B cell (primary cell): ENCODE data around the gene CEACAM16. TPM values are rescaled to one million over a fixed set of nuclear protein-coding genes. Genes with fewer than 3 reads are reported as not detected.

Experiments
- ATAC-seq: fragments of 200-7000 bp; cut with Tn5 transposase; one replicate; pipeline ENCODE4 v1.10.0; 2021; ENCODE audit warnings: low read depth, mild to moderate bottlenecking, moderate number of reproducible peaks, moderate library complexity
- CTCF ChIA-PET: fragments of 350-600 bp; sonication (Branson Sonifier 250); formaldehyde crosslinking; loops from one replicate; lab custom pipeline; 2021; ENCODE audit warnings: antibody characterized with exemption, inconsistent platforms; lab: Charles Lee
- POLR2A ChIA-PET: fragments of 350-600 bp; sonication (Branson Sonifier 250); formaldehyde crosslinking; loops from one replicate; lab custom pipeline; 2021; ENCODE audit warnings: antibody characterized with exemption; lab: Charles Lee
- DNase-seq: peaks from one replicate; pipeline ENCODE4 v3.0.0; 2013
- H2AFZ ChIP-seq: 2 replicates; pipeline ENCODE4 v1.6.1; 2012; ENCODE audit warnings: mild to moderate bottlenecking, low read depth, low read length; ENCODE audit not compliant: insufficient read depth, poor library complexity, severe bottlenecking
- H3K27ac ChIP-seq, 2 donors: 1 replicate in 1 of 2; 2 replicates in 1 of 2; pipeline ENCODE4 v1.5.1; 2012 to 2013; ENCODE audit warnings: low read length in 2 of 2, mild to moderate bottlenecking in 2 of 2, moderate library complexity in 1 of 2
- H3K27me3 ChIP-seq, 4 experiments: fragments of 200-600 bp in 1 of 4; sonication (generic) in 1 of 4; replicated peaks in 1 of 4; 1 replicate in 2 of 4; 2 replicates in 2 of 4; pipeline versions ENCODE4 v1.6.1 to v1.7.0; 2013 to 2016; ENCODE audit warnings: low read length in 3 of 4, mild to moderate bottlenecking in 2 of 4, mixed read lengths in 1 of 4, moderate library complexity in 1 of 4; ENCODE audit not compliant: insufficient read depth in 4 of 4, control insufficient read depth in 3 of 4; ENCODE audit errors: control extremely low read depth in 1 of 4
- H3K36me3 ChIP-seq, 2 experiments: replicated peaks in 1 of 2; 1 replicate in 1 of 2; 2 replicates in 1 of 2; pipeline versions ENCODE4 v1.6.1 to v1.7.1; 2013; ENCODE audit warnings: low read length in 1 of 2; ENCODE audit not compliant: insufficient read depth in 2 of 2, control insufficient read depth in 1 of 2; ENCODE audit errors: control extremely low read depth in 1 of 2, extremely low read depth in 1 of 2
- H3K4me1 ChIP-seq, 2 donors: fragments of 200-600 bp in 1 of 2; sonication (generic) in 1 of 2; 1 replicate in 1 of 2; 2 replicates in 1 of 2; pipeline versions ENCODE4 v1.5.1 to v1.6.1; 2013 to 2017; ENCODE audit warnings: low read length in 2 of 2; ENCODE audit not compliant: control insufficient read depth in 2 of 2, insufficient read depth in 2 of 2
- H3K4me2 ChIP-seq: replicated peaks from 2 replicates; pipeline ENCODE3; 2012; ENCODE audit warnings: mild to moderate bottlenecking, low read depth, low read length; ENCODE audit not compliant: poor library complexity, severe bottlenecking
- H3K4me3 ChIP-seq, 5 experiments: fragments of 200-600 bp in 1 of 5; sonication (generic) in 1 of 5; 1 replicate in 3 of 5; 2 replicates in 2 of 5; pipeline versions ENCODE4 v1.5.1 to v1.7.0; 2011 to 2016; ENCODE audit warnings: low read length in 4 of 5, mild to moderate bottlenecking in 4 of 5, low read depth in 2 of 5, control low read depth in 1 of 5, moderate library complexity in 1 of 5; ENCODE audit not compliant: insufficient read depth in 1 of 5; ENCODE audit errors: control extremely low read depth in 1 of 5, extremely low read depth in 1 of 5
- H3K79me2 ChIP-seq: fragments of 200-600 bp; sonication (generic); one replicate; pipeline ENCODE4 v1.6.0; 2016; ENCODE audit warnings: low read length; ENCODE audit not compliant: control insufficient read depth, insufficient read depth
- H3K9ac ChIP-seq: fragments of 200-600 bp; sonication (generic); 2 replicates; pipeline ENCODE4 v1.6.1; 2017; ENCODE audit warnings: mild to moderate bottlenecking, low read length, moderate library complexity
- H3K9me3 ChIP-seq, 3 donors: one replicate each; pipeline versions ENCODE4 v1.6.1 to v1.7.1; 2013; ENCODE audit warnings: low read length in 2 of 3; ENCODE audit not compliant: control insufficient read depth in 2 of 3, insufficient read depth in 1 of 3; ENCODE audit errors: control extremely low read depth in 1 of 3
- H4K20me1 ChIP-seq: 2 replicates; pipeline ENCODE4 v1.6.0; 2012; ENCODE audit warnings: mild to moderate bottlenecking, low read length; ENCODE audit not compliant: insufficient read depth, control insufficient read depth, poor library complexity, severe bottlenecking
- H3K27ac Mint-ChIP-seq: one replicate; pipeline ENCODE4 v1.8.0; 2021; ENCODE audit warnings: mixed read lengths
- H3K27me3 Mint-ChIP-seq: one replicate; pipeline ENCODE4 v1.8.0; 2021; ENCODE audit warnings: mixed read lengths
- H3K4me1 Mint-ChIP-seq: one replicate; pipeline ENCODE4 v1.8.0; 2021; ENCODE audit warnings: mixed read lengths
- H3K4me3 Mint-ChIP-seq: one replicate; pipeline ENCODE4 v1.8.0; 2021; ENCODE audit warnings: mixed read lengths
- H3K9me3 Mint-ChIP-seq: one replicate; pipeline ENCODE4 v1.8.0; 2022; ENCODE audit warnings: mixed read lengths; ENCODE audit not compliant: insufficient read depth
- EZH2 ChIP-seq: IDR thresholded peaks from 2 replicates; pipeline ENCODE4 v1.6.1; 2012; ENCODE audit warnings: borderline replicate concordance, low read depth, mild to moderate bottlenecking, moderate library complexity, low read length; ENCODE audit not compliant: insufficient read depth, poor library complexity, severe bottlenecking
- WGBS: methylation state at CpG from one replicate; pipeline ENCODE4 v1.1.5; 2013; ENCODE audit warnings: missing lambda C conversion rate; ENCODE audit not compliant: insufficient coverage; 5-methylcytosine and 5-hydroxymethylcytosine counted together
- intact Hi-C: fragments of 100-400 bp; cut with micrococcal nuclease; formaldehyde crosslinking; loops from one replicate; pipeline ENCODE4 v1.10.0; 2022
- polyA plus RNA-seq: library from polyadenylated mRNA; depleted of rRNA; stranded (reverse); fragments of >200 nt; gene quantifications from 2 replicates; pipeline ENCODE4 v1.2.3, GENCODE V29; 2012
- total RNA-seq, 2 donors: library from RNA; stranded (reverse); fragments of 120-200 nt in 1 of 2; gene quantifications; 1 replicate in 1 of 2; 2 replicates in 1 of 2; pipeline versions ENCODE4 v1.2.3 to v1.2.4, GENCODE V29; 2013 to 2022
- TF ChIP-seq, protein P1 (sequence below): fragments of 200-600 bp; IDR thresholded peaks from one replicate; pipeline ENCODE4 v1.8.0; 2022; ENCODE audit warnings: antibody characterized with exemption, mild to moderate bottlenecking

CEACAM16 gene
- total and polyA plus RNA-seq, 2 donors (not counting 1 experiment from before 2014, with no cell fraction given), result not detected

DNA sequence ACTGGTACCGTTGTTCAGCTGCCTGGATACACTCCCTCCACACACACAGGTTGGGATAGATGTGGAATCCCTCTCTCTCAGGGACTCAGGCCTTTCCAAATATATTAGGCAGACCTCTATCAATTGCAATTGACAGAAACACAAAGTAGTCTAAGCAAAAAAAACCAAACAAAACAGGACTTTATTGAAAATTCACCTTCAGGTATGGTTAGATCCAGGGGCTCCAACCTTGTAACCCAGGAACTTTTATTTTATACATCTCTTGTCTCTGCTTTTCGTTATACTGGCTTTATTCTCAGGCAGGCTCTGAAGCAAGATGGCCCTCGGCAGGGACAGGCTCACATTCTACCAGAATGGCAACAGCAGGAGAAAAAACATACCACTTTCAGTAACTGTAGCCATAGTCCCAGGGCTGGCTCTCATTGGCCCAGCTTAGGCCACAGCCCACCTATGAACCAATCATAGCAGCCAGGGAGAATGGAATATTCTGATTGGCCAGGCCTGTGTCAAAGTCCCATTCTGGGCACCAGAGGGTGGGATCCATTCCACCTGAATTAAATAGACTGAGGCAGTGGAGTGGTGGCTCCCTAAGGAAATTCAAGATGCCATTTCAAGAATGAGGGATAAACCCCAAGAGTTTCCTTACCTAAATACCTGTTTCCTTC is 40.8 kb upstream of the CEACAM16 start:
- Histone ChIP-seq H4K20me1 (no peaks in the 10 kb centered on the region), H3K4me2 (no peak overlapping the region), H3K79me2 (no peaks in the 10 kb centered on the region), H3K4me3 (no peak overlapping the region), H3K36me3 (no peaks in the 10 kb centered on the region), H3K27me3 (no peaks in the 10 kb centered on the region), H3K4me1 (peaks cover 7 to 18% of the 10 kb centered on the region in 2 donors), H3K27ac (no peak overlapping the region), H3K9ac (no peak overlapping the region), H3K9me3 (peaks cover 0 to 8% (median 0%) of the 10 kb centered on the region in 3 donors), H2AFZ (no peak overlapping the region)
- H3K4me1 Mint-ChIP-seq, result peaks cover 18% of the 10 kb centered on the region
- WGBS, result 85% methylated on average over 3 of the region's 3 CpGs
- ChIA-PET CTCF (interaction anchor here (1.0 to 2.5 kb wide), 7 partner anchors 10 to 113 kb away, joined by 4 to 19 read pairs (median 9); no protein-coding TSS in a partner anchor), POLR2A (no interaction called here)
- TF ChIP-seq EZH2, result no peak
- TF ChIP-seq, protein P1, sequence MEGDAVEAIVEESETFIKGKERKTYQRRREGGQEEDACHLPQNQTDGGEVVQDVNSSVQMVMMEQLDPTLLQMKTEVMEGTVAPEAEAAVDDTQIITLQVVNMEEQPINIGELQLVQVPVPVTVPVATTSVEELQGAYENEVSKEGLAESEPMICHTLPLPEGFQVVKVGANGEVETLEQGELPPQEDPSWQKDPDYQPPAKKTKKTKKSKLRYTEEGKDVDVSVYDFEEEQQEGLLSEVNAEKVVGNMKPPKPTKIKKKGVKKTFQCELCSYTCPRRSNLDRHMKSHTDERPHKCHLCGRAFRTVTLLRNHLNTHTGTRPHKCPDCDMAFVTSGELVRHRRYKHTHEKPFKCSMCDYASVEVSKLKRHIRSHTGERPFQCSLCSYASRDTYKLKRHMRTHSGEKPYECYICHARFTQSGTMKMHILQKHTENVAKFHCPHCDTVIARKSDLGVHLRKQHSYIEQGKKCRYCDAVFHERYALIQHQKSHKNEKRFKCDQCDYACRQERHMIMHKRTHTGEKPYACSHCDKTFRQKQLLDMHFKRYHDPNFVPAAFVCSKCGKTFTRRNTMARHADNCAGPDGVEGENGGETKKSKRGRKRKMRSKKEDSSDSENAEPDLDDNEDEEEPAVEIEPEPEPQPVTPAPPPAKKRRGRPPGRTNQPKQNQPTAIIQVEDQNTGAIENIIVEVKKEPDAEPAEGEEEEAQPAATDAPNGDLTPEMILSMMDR, result no peak
- H3K9me3 Mint-ChIP-seq, result no peaks in the 10 kb centered on the region
- ATAC-seq (no peak), DNase-seq (no peak)
- intact Hi-C loops, result loop anchor here (10.0 kb wide), 1 partner anchor 187 kb away; the partner anchor contains the start of gene NECTIN2
- peaks cover 3% of the 10 kb centered on the region for H3K27me3 Mint-ChIP-seq
- H3K27ac Mint-ChIP-seq, result no peak overlapping the region
- H3K4me3 Mint-ChIP-seq, result no peak overlapping the region

DNA sequence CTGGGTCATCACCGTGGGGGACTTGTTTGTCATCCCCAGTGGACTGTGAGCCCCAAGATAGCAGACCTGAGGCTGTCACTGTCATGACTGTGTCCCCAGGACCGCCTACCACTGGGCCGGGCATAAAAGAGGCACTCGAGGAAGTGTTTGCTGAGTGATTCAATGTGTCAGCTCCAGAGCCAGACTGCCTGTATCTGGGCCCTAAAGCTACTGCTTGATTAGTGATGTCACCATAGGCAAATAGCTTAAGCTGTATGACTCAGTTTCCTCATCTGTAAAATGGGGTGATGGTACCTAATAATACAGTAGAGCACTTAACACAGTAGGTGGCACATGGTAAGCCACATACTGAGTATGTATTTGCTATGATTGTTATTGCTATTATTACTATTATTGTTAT is 38.9 kb upstream of the CEACAM16 start:
- peaks cover 6% of the 10 kb centered on the region for H3K27me3 Mint-ChIP-seq
- Histone ChIP-seq H3K4me2 (no peak overlapping the region), H3K36me3 (no peaks in the 10 kb centered on the region), H3K4me3 (no peak overlapping the region), H3K27me3 (no peaks in the 10 kb centered on the region), H3K27ac (no peak overlapping the region), H3K9me3 (peaks cover 0 to 4% (median 0%) of the 10 kb centered on the region in 3 donors), H2AFZ (no peak overlapping the region), H3K9ac (no peak overlapping the region), H4K20me1 (no peaks in the 10 kb centered on the region), H3K4me1 (peaks cover 0 to 7% of the 10 kb centered on the region in 2 donors), H3K79me2 (no peaks in the 10 kb centered on the region)
- DNase-seq (no peak), ATAC-seq (no peak)
- ChIA-PET CTCF (interaction anchor here (1.0 kb wide), 1 partner anchor 89 kb away, joined by 3 read pairs; no protein-coding TSS in a partner anchor), POLR2A (no interaction called here)
- TF ChIP-seq, protein P1, result no peak
- TF ChIP-seq EZH2, result no peak
- H3K4me3 Mint-ChIP-seq, result no peak overlapping the region
- H3K27ac Mint-ChIP-seq, result no peak overlapping the region
- H3K9me3 Mint-ChIP-seq, result no peaks in the 10 kb centered on the region
- intact Hi-C loops, result no loop called here
- H3K4me1 Mint-ChIP-seq, result peaks cover 6% of the 10 kb centered on the region
- 95% methylated on average over 4 of the region's 4 CpGs for WGBS
